ENCODE data around the gene MAB21L1.

DNA sequence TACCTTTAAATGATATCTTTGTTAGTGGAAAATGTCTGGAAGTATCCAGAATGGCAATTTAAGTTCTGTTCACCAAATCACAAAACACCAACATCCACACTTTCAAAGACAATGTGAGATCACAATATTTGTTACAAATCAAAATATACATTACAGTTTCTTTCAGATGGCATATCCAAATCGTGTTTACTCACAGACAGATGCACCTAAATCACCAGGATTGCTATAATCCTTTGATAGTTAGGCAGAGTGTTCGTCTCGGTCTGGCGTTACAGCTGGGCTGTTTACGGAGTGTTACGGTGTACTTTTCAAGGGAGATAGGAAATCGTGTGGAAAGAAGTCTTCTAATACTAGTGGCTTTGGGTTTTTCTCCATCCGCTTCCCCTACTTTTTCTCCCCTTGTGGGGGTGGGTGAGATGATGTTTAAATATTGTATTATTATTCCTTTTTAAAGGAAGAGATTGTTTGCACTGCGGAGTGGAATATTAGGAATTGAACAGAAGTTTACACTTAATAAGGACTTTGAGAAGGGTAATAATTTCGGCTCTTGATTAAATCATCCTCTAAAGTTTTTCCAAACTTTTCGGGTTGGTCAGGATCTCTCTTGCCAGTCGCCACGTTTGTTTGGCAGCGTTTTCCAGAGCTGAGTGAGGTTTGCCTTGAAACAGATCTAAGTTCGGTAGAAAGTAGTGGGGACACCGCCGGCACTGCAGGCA lies 1.8 kb downstream of the MAB21L1 start:
- TF ChIP-seq, protein P1, sequence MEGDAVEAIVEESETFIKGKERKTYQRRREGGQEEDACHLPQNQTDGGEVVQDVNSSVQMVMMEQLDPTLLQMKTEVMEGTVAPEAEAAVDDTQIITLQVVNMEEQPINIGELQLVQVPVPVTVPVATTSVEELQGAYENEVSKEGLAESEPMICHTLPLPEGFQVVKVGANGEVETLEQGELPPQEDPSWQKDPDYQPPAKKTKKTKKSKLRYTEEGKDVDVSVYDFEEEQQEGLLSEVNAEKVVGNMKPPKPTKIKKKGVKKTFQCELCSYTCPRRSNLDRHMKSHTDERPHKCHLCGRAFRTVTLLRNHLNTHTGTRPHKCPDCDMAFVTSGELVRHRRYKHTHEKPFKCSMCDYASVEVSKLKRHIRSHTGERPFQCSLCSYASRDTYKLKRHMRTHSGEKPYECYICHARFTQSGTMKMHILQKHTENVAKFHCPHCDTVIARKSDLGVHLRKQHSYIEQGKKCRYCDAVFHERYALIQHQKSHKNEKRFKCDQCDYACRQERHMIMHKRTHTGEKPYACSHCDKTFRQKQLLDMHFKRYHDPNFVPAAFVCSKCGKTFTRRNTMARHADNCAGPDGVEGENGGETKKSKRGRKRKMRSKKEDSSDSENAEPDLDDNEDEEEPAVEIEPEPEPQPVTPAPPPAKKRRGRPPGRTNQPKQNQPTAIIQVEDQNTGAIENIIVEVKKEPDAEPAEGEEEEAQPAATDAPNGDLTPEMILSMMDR (IDR thresholded peaks at IDR 0.05): no peak
- no peak for TF ChIP-seq POLR2AphosphoS5 (IDR thresholded peaks at IDR 0.05)
- TF ChIP-seq POLR2A (IDR thresholded peaks at IDR 0.05): no peak

Data from gastroesophageal sphincter (tissue), 3 donors.